ENCODE results near the gene SERINC2. TPM values are rescaled to one million over a fixed set of nuclear protein-coding genes. Genes with fewer than 3 reads are reported as not detected.

Gene SERINC2
- total RNA-seq, 1 donor from 2014 or later: 30.4 TPM

DNA sequence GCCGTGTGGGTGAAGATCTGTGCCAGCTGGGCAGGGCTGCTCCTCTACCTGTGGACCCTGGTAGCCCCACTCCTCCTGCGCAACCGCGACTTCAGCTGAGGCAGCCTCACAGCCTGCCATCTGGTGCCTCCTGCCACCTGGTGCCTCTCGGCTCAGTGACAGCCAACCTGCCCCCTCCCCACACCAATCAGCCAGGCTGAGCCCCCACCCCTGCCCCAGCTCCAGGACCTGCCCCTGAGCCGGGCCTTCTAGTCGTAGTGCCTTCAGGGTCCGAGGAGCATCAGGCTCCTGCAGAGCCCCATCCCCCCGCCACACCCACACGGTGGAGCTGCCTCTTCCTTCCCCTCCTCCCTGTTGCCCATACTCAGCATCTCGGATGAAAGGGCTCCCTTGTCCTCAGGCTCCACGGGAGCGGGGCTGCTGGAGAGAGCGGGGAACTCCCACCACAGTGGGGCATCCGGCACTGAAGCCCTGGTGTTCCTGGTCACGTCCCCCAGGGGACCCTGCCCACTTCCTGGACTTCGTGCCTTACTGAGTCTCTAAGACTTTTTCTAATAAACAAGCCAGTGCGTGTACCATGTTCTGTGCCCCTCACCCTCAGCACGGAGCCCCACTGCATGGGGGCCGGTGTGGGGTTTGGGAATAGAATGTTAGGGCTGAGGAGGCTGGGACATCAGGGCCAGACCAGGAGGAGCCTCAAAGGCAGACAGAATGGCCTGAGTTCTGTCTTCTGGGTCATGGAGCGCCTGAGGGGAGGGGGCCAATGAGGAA, 21.3 kb downstream of the SERINC2 start:
- Mint-ChIP-seq H3K27me3 (ENCODE audit: low read depth, unreplicated experiment) (peaks cover 2% of the 10 kb centered on the region), H3K27ac (ENCODE audit: unreplicated experiment) (no peak overlapping the region), H3K9me3 (ENCODE audit: unreplicated experiment) (peaks cover 3% of the 10 kb centered on the region), H3K36me3 (ENCODE audit: low read depth, unreplicated experiment) (peaks cover 13% of the 10 kb centered on the region), H3K4me1 (ENCODE audit: low read depth, unreplicated experiment) (no peaks in the 10 kb centered on the region), H3K4me3 (ENCODE audit: unreplicated experiment) (no peak overlapping the region)
- Histone ChIP-seq H4K20me1 (ENCODE audit: insufficient read depth, low read length) (no peaks in the 10 kb centered on the region), H3K27me3 (ENCODE audit: insufficient read depth, low read length) (no peaks in the 10 kb centered on the region), H3K4me3 (ENCODE audit: insufficient read depth, low read depth, low read length) (no peak overlapping the region), H3K79me2 (ENCODE audit: insufficient read depth, low read length) (no peaks in the 10 kb centered on the region), H3K36me3 (ENCODE audit: insufficient read depth, low read length) (no peaks in the 10 kb centered on the region), H3K4me2 (ENCODE audit: low read length) (no peak overlapping the region), H3K27ac (ENCODE audit: low read depth, low read length) (no peak overlapping the region), H3K4me1 (ENCODE audit: insufficient read depth, low read length) (no peaks in the 10 kb centered on the region), H3K9ac (ENCODE audit: low read length) (no peak overlapping the region), H2AFZ (ENCODE audit: low read depth, low read length) (no peak overlapping the region), H3K9me3 (ENCODE audit: insufficient read depth, low read depth, low read length) (no peaks in the 10 kb centered on the region)
- FAIRE-seq: no peak
- DNase-seq (ENCODE audit: low read depth): no peak
- TF ChIP-seq, protein P1, sequence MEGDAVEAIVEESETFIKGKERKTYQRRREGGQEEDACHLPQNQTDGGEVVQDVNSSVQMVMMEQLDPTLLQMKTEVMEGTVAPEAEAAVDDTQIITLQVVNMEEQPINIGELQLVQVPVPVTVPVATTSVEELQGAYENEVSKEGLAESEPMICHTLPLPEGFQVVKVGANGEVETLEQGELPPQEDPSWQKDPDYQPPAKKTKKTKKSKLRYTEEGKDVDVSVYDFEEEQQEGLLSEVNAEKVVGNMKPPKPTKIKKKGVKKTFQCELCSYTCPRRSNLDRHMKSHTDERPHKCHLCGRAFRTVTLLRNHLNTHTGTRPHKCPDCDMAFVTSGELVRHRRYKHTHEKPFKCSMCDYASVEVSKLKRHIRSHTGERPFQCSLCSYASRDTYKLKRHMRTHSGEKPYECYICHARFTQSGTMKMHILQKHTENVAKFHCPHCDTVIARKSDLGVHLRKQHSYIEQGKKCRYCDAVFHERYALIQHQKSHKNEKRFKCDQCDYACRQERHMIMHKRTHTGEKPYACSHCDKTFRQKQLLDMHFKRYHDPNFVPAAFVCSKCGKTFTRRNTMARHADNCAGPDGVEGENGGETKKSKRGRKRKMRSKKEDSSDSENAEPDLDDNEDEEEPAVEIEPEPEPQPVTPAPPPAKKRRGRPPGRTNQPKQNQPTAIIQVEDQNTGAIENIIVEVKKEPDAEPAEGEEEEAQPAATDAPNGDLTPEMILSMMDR (IDR thresholded peaks at IDR 0.05; ENCODE audit: insufficient read depth, low read depth, low read length): no peak
- no peak for TF ChIP-seq EZH2 (IDR thresholded peaks at IDR 0.05; ENCODE audit: insufficient read depth, low read length)

DNA sequence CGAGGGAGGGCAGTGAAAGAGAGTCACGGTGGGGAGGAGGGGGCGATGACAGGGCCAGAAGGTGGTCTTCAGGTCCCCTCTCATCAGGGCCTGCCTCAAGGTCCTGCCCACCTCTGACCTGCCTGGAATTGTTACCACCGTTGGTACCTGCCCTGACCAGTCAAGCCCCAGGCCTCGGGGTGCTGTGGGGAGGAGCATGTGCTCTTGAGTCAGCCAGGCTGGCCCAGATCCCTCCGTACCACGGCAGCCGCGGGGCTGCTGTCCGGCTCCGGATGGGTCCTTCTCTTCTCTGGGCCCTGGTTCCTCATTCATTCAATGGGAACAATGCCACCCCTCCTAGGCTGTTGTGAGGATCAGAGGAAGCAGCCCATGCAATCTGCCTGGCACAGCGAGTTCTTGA, 22.0 kb downstream of the SERINC2 start:
- Mint-ChIP-seq H3K4me1 (ENCODE audit: low read depth, unreplicated experiment) (no peaks in the 10 kb centered on the region), H3K4me3 (ENCODE audit: unreplicated experiment) (no peak overlapping the region), H3K9me3 (ENCODE audit: unreplicated experiment) (peaks cover 3% of the 10 kb centered on the region), H3K27me3 (ENCODE audit: low read depth, unreplicated experiment) (peaks cover 4% of the 10 kb centered on the region), H3K27ac (ENCODE audit: unreplicated experiment) (no peak overlapping the region), H3K36me3 (ENCODE audit: low read depth, unreplicated experiment) (peaks cover 10% of the 10 kb centered on the region)
- Histone ChIP-seq H2AFZ (ENCODE audit: low read depth, low read length) (no peak overlapping the region), H3K27ac (ENCODE audit: low read depth, low read length) (no peak overlapping the region), H3K4me2 (ENCODE audit: low read length) (no peak overlapping the region), H3K27me3 (ENCODE audit: insufficient read depth, low read length) (no peaks in the 10 kb centered on the region), H3K9me3 (ENCODE audit: insufficient read depth, low read depth, low read length) (no peaks in the 10 kb centered on the region), H3K4me3 (ENCODE audit: insufficient read depth, low read depth, low read length) (no peak overlapping the region), H3K79me2 (ENCODE audit: insufficient read depth, low read length) (no peaks in the 10 kb centered on the region), H3K9ac (ENCODE audit: low read length) (no peak overlapping the region), H4K20me1 (ENCODE audit: insufficient read depth, low read length) (no peaks in the 10 kb centered on the region), H3K36me3 (ENCODE audit: insufficient read depth, low read length) (no peaks in the 10 kb centered on the region), H3K4me1 (ENCODE audit: insufficient read depth, low read length) (no peaks in the 10 kb centered on the region)
- FAIRE-seq: no peak
- DNase-seq (ENCODE audit: low read depth): no peak
- TF ChIP-seq, protein P1 (IDR thresholded peaks at IDR 0.05; ENCODE audit: insufficient read depth, low read depth, low read length): no peak
- TF ChIP-seq EZH2 (IDR thresholded peaks at IDR 0.05; ENCODE audit: insufficient read depth, low read length): no peak

All from astrocyte (in vitro differentiated cells and primary cell).